Testis (tissue), 3 donors: ENCODE measurements around the gene TIAM2. TPM values are rescaled to one million over a fixed set of nuclear protein-coding genes. Genes with fewer than 3 reads are reported as not detected.
A peak's percentile ranks its signal among the peaks of the same experiment; 100 is the strongest.

Source experiments
- DNase-seq: peaks from one replicate; pipeline ENCODE4 v3.0.0-alpha.2; 2019
- H3K27ac ChIP-seq, 2 donors: fragments of 200-600 bp; sonication (generic); one replicate each; pipeline ENCODE4 v1.5.1; 2019
- H3K27me3 ChIP-seq: fragments of 200-600 bp; sonication (generic); one replicate; pipeline ENCODE4 v1.5.1; 2019
- H3K36me3 ChIP-seq: fragments of 200-600 bp; sonication (generic); one replicate; pipeline ENCODE4 v1.5.1; 2017; ENCODE audit warnings: low read depth; ENCODE audit errors: missing control alignments
- H3K4me1 ChIP-seq: fragments of 200-600 bp; sonication (generic); one replicate; pipeline ENCODE4 v1.5.1; 2019
- H3K4me3 ChIP-seq, 2 donors: fragments of 200-600 bp; sonication (generic); one replicate each; pipeline ENCODE4 v1.5.1; 2017 to 2019
- H3K9me3 ChIP-seq: fragments of 200-600 bp; sonication (generic); one replicate; pipeline ENCODE4 v1.5.1; 2017
- CTCF ChIP-seq, 3 experiments: fragments of 450-650 bp in 2 of 3; fragments of 200-600 bp in 1 of 3; sonication (generic) in 1 of 3; IDR thresholded peaks; one replicate each; pipeline ENCODE4 v1.5.1; 2016 to 2019; ENCODE audit warnings: antibody characterized with exemption in 3 of 3, mild to moderate bottlenecking in 2 of 3, moderate library complexity in 1 of 3
- POLR2A ChIP-seq: fragments of 450-650 bp; IDR thresholded peaks from one replicate; pipeline ENCODE4 v1.6.1; 2017; ENCODE audit warnings: antibody characterized with exemption, mild to moderate bottlenecking, moderate library complexity
- WGBS, 2 donors: methylation state at CpG; one replicate each; pipeline ENCODE4 v1.1.5; 2018; 5-methylcytosine and 5-hydroxymethylcytosine counted together
- intact Hi-C: fragments of 100-400 bp; cut with DNase I; formaldehyde crosslinking; loops from one replicate; pipeline ENCODE4 v1.15.1; 2023; ENCODE audit warnings: low total_unique reads
- polyA plus RNA-seq: library from polyadenylated mRNA; stranded (reverse); fragments of 350-450 nt; fragmentation: Illumina TruSeq; extraction: RNeasy Lipid Tissue Mini Kit (QIAGEN cat#74804); gene quantifications from one replicate; pipeline ENCODE4 v1.2.3, GENCODE V29; 2014; ENCODE audit warnings: low read depth, low replicate concordance; ENCODE audit not compliant: insufficient read depth
- total RNA-seq, 2 donors: library from RNA; depleted of rRNA; stranded (reverse); fragments of >200 nt; gene quantifications; one replicate each; pipeline ENCODE4 v1.2.3, GENCODE V29; 2016

Gene TIAM2
- total and polyA plus RNA-seq, 3 donors from 2014 or later = 22.7 to 43.8 (median 38.0) TPM

- no peak overlapping the region for H3K27ac ChIP-seq
- H3K4me3 ChIP-seq = no peak overlapping the region
- no peaks in the 10 kb centered on the region for H3K27me3 ChIP-seq
- intact Hi-C loops = no loop called here
- no peaks in the 10 kb centered on the region for H3K4me1 ChIP-seq
- TF ChIP-seq CTCF (IDR thresholded peaks at IDR 0.05) (no peak), POLR2A (no peak)
- no peaks in the 10 kb centered on the region for H3K36me3 ChIP-seq
- 72 to 74% methylated on average over 4 of the region's 4 CpGs for WGBS, 2 donors
- DNase-seq = no peak
- H3K9me3 ChIP-seq = no peaks in the 10 kb centered on the region
These were observed 8.3 kb upstream of the TIAM2 start for GRCh38 chr6:154986787-154987235.

- WGBS, 2 donors = 77 to 87% methylated on average over 7 of the region's 7 CpGs
- Histone ChIP-seq H3K36me3 (no peaks in the 10 kb centered on the region), H3K4me3 (no peak overlapping the region), H3K27me3 (no peaks in the 10 kb centered on the region), H3K4me1 (no peaks in the 10 kb centered on the region), H3K9me3 (no peaks in the 10 kb centered on the region), H3K27ac (no peak overlapping the region)
- TF ChIP-seq CTCF (IDR thresholded peaks at IDR 0.05) (no peak), POLR2A (no peak)
- intact Hi-C loops = no loop called here
- DNase-seq = no peak
These were observed 5.7 kb upstream of the TIAM2 start for GRCh38 chr6:154989448-154989847.

GRCh38 chr6:154991207-154991606, 3.9 kb upstream of the TIAM2 start:
- DNase-seq = no peak
- no peaks in the 10 kb centered on the region for H3K4me1 ChIP-seq
- intact Hi-C loops = no loop called here
- no peaks in the 10 kb centered on the region for H3K27me3 ChIP-seq
- WGBS, 2 donors = 68 to 72% methylated on average over 4 of the region's 4 CpGs
- H3K9me3 ChIP-seq = no peaks in the 10 kb centered on the region
- no peaks in the 10 kb centered on the region for H3K36me3 ChIP-seq
- no peak for TF ChIP-seq CTCF (IDR thresholded peaks at IDR 0.05)
- no peak for TF ChIP-seq POLR2A
- H3K4me3 ChIP-seq = no peak overlapping the region
- no peak overlapping the region for H3K27ac ChIP-seq

- 84 to 85% methylated on average over 6 of the region's 6 CpGs for WGBS, 2 donors
- TF ChIP-seq POLR2A (no peak), CTCF (IDR thresholded peaks at IDR 0.05) (no peak)
- DNase-seq = no peak
- no peaks in the 10 kb centered on the region for H3K9me3 ChIP-seq
- no peak overlapping the region for H3K27ac ChIP-seq
- no peaks in the 10 kb centered on the region for H3K27me3 ChIP-seq
- H3K4me1 ChIP-seq = no peaks in the 10 kb centered on the region
- no peak overlapping the region for H3K4me3 ChIP-seq
- intact Hi-C loops = no loop called here
- no peaks in the 10 kb centered on the region for H3K36me3 ChIP-seq
These were observed 2.1 kb upstream of the TIAM2 start for GRCh38 chr6:154993026-154993425.

GRCh38 chr6:154993710-154994109, 1.4 kb upstream of the TIAM2 start:
- no peaks in the 10 kb centered on the region for H3K27me3 ChIP-seq
- H3K36me3 ChIP-seq = no peaks in the 10 kb centered on the region
- WGBS, 2 donors = 75 to 82% methylated on average over 12 to 13 of the region's 13 CpGs
- H3K27ac ChIP-seq = no peak overlapping the region
- H3K4me1 ChIP-seq = no peaks in the 10 kb centered on the region
- H3K9me3 ChIP-seq = no peaks in the 10 kb centered on the region
- intact Hi-C loops = no loop called here
- H3K4me3 ChIP-seq = peak overlapping the region in 1 of 2 donors; percentile 62
- DNase-seq = no peak
- TF ChIP-seq CTCF (IDR thresholded peaks at IDR 0.05) (no peak), POLR2A (no peak)
